CD4-positive, alpha-beta T cell treated with Interleukin-6 for 4 hours (primary cell): ENCODE data around the gene STARD5.
"Not testable (repeated sequence)": the region's sequence is repeated elsewhere in the genome, so short reads cannot be mapped to it uniquely, and the experiment has no call there.

Experiments
- DNase-seq: peaks from one replicate; pipeline ENCODE4 v3.0.0-alpha.2; 2020; ENCODE audit warnings: mixed read lengths

Gene STARD5

DNA sequence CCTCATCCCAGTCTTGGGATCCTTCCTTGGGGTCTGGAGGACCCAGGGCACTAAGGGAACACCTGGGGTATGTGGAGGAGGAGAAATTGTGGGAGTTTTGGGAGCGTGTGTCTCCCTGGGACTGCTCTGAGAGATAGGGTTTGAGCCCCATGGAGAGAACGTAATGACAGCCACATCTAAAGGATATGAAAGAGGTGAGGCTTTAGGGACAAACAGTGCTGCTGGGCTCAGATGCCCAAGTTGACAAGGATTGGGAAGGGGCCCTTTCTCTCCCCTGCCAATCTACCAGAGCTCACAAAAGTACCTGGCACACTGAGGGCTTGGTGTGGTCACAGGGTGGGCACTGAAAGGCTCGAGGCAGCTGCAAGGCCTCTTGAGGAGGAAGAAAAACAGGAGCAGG lies 13.3 kb upstream of the STARD5 start:
- DNase-seq = no peak

- peak; percentile 69 for DNase-seq
These were observed 12.6 kb upstream of the STARD5 start for GRCh38 chr15:81336568-81336967.

DNA sequence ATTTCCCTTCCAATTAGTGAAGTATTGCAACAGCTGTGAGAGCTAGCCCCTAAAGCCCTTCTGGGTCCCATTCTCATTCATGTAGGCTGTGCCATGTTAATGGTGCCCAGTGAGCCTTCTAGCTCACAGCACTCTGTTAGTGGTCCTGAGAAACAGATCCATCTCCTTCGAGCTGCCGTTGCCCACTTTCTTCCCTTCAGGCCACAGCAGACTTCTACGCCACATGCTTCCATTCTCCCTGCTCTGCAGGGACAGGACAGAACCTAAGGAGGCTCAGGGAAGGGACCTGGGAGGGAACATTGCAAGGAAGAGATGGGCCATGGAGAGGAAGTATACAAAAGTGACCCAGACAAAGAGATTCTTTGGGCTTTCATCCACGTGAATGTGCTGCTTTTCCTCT lies 11.7 kb upstream of the STARD5 start:
- DNase-seq = no peak

DNA sequence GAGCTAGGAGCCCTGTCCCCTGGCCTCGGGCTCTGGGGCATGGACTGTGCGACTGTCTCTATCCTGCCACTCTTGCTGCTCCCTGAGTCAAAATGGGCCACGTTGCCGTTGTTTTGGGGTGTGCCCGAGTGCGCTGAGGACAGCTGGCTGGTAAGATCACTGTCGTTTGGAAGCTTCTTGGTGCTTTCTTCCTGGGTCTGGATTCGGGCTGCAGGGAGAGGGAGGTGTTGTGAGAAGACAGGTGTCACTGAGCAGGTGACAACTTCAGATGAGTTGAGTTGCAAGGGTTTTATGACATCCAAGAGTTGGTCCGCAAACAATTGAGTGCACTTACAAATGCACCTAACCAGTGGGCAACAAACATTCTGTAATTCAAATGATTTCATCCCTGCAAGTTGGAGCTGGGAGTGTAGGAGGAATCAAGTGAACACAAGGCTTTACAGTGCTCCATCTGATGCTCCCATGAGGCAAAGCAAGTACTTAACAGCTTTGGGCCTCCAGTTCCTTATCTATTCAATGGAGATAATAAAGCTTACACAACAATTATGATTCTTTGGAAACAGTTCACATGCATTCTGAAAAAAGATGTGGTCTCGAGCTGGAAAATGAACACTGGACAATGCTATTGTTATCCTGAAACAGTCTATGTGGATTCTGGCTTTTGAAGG lies 11.0 kb upstream of the STARD5 start:
- DNase-seq = no peak

DNA sequence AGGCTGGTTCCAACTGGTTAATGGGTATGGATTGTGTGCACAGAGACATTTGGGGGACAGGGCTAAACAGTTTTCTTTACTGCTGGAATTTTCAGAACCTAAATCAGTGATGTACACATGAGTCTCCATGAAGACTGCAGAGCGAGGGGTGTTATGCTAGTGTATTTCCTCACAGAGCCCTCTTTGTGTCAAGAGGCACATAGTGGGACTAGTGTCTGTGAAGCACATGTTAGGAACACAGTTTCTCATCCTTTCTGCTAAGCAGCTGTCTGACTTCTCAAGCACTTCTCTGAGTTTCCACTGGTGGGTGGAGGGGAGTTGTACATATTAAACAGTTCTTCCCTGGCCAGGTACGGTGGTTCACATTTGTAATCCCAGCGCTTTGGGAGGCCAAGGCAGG lies 9.4 kb upstream of the STARD5 start:
- no peak for DNase-seq

DNA sequence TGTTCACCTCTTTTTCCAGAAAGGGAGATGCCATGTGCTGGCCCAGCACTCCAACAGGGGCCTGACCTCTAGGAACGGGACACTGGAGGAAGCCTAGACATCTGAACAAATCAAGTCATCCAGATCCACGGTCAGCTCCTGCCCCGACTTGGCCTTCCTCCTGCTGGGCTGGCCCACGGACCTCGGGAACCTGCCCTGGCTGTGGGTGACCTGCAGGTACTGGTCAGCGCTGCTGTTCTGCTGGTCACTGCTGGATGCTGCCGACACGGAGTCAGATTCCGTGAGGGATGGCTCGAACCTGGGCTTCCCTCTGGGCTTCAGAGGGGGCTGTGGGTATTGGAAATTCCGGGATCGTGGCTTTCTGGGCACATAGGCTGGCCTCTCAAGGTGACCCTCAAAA lies 8.4 kb upstream of the STARD5 start:
- DNase-seq = no peak

DNA sequence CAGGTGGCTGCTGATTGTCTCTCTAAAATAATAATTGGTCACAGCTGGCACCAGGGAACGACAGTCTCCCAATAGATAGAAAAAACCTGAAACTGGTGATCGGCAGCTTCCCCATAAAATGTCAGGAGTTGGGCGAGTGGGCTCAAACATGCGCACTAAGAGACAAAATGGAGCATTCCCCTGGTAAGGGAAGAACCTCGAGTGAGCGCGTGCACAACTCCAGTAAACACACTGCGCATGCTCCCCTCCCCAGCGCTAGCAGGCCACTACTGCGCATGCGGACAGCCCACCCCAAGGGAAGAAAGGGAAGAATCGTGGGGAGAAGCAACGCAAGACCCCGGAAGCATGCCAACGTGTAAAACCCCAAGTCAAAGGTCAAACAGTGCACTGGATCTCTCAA lies 7.7 kb upstream of the STARD5 start:
- DNase-seq = no peak

- not testable (repeated sequence) for DNase-seq
These were observed 7.2 kb upstream of the STARD5 start for GRCh38 chr15:81331141-81331540.

GRCh38 chr15:81330366-81331090 lies 6.6 kb upstream of the STARD5 start:
- no peak for DNase-seq

- DNase-seq = no peak
These were observed 5.5 kb upstream of the STARD5 start for GRCh38 chr15:81329446-81329845.

DNA sequence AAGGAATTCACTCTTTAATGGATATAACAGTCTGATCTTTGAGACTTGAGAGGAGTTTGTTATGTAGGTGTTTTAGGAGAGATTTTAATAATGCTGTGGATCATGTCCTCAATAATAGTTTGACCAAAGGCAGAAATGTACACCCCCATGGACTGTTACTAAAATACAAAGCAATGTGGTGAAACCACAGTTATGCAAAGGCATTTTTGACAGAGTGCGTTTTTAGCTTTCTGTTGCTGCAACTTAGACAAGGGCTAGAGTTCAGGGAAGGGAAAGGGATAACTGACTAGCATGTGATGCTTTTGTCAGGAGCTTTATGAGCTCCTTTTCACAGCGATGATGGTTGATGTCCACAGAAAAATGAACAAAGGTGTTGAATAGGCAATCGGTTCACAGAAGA lies 3.6 kb upstream of the STARD5 start:
- DNase-seq = no peak

GRCh38 chr15:81326466-81327212 lies 2.7 kb upstream of the STARD5 start:
- DNase-seq = no peak

DNA sequence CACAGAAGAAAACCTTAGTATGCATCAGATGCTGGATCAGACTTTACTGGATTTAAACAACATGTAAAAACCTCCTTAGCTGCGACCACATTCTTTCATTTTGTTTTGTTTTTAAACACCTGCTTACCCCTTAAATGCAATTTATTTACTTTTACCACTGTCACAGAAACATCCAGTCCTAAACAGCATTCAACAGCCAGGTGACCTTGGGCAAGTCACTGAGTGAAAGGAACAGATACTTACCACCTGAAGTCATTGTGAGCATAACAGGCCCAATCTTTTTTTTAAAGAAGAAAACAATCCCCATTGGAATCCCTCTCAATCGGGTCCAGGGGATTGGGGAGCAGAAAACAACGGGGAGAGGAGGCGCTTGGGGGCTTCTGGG lies 390 bp downstream of the STARD5 start:
- no peak for DNase-seq

GRCh38 chr15:81322676-81323253 lies 1.2 kb downstream of the STARD5 start:
- DNase-seq = no peak

DNA sequence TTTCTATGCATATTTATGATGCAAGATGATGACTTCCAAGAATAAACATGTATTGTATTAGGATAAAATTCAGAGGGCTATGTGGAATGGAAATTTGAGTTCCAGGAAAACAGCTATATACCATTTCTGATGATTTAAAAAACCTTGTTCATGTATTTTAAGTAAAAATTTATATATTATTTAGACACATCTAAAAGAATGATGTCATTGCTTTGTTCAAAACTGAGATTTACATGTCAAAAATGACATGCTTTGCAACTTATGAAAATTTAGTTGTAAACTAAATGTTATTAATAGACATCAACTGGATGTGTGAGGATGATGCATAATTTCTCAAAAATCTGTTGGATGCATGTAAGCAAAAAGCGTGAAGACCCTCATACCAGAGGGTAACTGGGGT lies 2.3 kb downstream of the STARD5 start:
- no peak for DNase-seq

DNA sequence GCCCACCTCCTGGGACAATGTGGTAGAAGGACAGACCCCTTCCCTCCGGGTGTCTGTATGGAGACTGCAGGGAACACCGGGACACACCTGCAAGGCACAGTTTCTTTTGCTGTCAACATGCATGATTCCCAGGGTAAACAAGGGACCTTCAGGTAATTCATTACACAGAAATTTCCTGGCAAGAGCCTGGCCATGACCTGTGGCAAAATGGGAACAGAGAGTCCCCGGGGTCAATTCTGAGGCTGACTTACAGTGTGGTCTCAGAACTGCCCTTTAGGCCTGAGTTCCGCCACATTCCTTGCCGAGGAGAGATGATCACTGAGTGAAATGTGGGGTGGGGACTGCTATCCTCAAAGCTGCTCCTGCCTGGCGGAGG lies 6.3 kb downstream of the STARD5 start:
- no peak for DNase-seq

DNA sequence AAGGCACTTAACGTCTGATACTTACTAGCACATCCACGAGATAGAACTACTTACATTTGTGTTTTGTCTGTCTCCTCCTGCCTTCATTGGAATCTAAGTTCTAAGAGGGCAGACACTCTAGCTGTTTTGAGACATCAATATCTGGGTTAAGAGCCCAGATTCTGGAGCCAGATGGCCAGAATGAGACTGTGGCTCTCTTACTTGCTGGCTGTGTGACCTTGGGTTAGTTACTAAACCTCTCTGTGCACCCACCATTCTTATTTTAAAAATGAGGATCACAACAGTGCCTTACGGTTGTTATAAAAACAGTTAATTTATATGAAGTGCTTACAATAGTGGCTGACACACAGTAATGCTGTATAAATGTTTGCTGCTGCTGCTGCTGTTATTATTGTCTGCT lies 7.7 kb downstream of the STARD5 start:
- no peak for DNase-seq

DNA sequence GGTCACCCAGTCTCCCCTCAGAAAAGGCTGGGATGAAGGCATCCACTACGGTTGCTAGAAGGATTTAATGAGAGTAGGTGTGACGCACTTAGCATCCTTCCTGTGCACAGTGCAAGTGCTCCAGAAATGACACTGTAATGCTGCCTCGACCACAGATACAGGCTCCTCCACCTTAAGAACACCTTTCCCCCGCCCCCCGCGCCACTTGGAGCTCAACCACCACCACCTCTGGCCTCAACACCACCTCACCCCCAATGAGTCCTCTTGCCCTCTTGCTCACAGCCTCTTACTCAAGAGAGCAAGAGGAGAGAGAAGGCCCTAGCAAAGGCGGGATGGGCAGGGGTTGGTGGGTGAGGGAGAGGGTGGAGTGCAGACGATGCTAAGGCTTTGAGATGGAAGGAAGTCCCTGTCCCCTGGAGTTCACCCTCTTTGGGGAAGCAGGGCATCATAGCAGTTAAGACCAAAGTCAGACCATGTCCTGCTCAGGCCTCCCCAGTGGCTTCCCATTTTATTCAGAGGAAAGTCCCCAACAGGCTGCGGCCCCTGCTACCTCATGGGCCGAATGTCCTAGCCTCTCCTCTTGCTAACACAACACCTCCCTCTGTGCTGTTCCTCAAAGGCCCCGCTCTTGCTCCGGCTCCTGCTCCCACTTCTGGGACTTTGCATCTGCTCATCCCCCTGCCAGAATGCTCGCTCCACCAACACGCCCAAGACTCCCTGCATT lies 8.3 kb downstream of the STARD5 start:
- DNase-seq = no peak

DNA sequence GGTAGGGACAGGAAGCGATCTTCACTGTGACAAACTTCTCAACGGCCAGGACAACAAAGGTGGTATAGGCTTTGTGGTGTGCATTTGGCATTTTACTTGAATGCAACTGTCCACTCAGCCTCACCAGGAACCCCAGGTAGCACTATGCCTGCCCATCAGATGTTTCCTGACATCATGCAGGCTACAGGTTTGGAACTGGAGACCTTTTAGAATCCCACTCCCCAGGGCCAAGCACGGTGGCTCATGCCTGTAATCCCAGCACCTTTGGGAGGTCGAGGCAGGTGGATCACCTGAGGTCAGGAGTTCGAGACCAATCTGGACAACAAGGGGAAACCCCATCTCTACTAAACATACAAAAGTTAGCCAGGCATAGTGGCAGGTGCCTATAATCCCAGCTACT lies 9.6 kb downstream of the STARD5 start:
- DNase-seq = no peak

GRCh38 chr15:81313686-81314085 lies 10.3 kb downstream of the STARD5 start:
- no peak for DNase-seq

GRCh38 chr15:81312790-81313543 lies 11.0 kb downstream of the STARD5 start:
- DNase-seq = no peak

DNA sequence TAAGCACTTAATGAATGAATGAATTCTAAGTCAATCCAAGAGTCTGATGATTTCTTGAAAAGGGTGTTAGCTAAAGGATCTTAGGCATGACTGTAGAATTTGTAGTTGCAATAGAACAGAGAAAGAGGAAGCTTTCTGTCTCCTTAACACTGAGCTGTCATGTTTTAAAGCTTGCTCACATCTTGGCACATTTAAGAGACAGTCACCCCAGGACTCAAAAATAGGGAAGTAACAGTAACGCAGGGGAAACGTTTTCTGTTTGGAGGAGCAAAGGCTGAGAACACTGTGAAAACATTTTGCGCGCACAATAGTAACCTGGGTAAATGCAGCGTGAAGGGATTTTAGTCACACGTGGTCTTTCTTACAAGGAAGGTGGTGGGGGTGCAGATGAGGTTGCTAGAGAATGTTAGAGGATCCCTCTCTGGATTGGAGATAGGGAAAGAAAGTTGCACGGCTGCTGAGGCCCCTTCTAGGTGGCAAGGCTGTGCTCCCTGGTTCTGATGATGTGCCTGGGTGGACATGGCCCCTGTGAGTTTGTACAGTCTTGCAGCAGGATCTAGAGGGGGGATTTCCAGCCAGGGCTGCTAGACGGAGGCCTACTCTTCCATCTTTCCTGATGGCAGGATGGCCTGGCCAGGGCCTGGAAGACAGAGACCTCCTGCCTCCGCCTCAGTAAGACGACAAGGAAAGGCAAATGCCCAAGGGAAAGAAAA lies 12.0 kb downstream of the STARD5 start:
- DNase-seq = no peak
